Hepatocyte (in vitro differentiated cells): Measurements from ENCODE around the gene PHYHIPL.

ENCODE experiments used
- EZH2 ChIP-seq: fragments of 200-600 bp; sonication (generic); IDR thresholded peaks from 2 replicates; pipeline ENCODE4 v1.6.1; 2016; ENCODE audit warnings: antibody characterized with exemption, mild to moderate bottlenecking, borderline replicate concordance
- EZH2phosphoT487 ChIP-seq: fragments of 200-600 bp; sonication (generic); IDR thresholded peaks from one replicate; pipeline ENCODE4 v1.6.1; 2018; ENCODE audit warnings: antibody characterized with exemption, mild to moderate bottlenecking, low read depth, moderate library complexity; ENCODE audit not compliant: unreplicated experiment, severe bottlenecking
- TF ChIP-seq, protein P1 (sequence below): fragments of 200-600 bp; sonication (generic); IDR thresholded peaks from 2 replicates; pipeline ENCODE4 v1.5.1; 2016; ENCODE audit warnings: antibody characterized with exemption, mild to moderate bottlenecking; ENCODE audit not compliant: poor library complexity

DNA sequence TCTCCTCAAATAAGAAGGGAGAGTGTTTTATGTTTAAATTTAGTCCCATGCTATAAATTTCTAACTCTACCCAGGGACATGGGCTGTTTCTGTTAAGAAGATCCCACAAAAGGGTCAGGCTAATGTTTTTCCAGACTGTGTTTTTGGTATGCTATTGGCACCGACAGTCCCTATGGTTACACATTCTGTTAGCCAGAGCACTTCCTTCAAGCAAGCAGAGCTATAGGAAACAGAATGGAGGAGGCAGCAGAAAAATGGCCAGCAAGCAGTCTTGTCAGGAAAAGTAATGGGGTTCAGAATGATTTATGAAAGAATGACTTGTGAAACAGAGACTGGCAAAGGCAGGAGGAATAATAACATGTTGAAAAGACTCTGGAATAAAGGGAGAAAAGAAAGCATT lies 44.8 kb upstream of the PHYHIPL start:
- TF ChIP-seq, protein P1, sequence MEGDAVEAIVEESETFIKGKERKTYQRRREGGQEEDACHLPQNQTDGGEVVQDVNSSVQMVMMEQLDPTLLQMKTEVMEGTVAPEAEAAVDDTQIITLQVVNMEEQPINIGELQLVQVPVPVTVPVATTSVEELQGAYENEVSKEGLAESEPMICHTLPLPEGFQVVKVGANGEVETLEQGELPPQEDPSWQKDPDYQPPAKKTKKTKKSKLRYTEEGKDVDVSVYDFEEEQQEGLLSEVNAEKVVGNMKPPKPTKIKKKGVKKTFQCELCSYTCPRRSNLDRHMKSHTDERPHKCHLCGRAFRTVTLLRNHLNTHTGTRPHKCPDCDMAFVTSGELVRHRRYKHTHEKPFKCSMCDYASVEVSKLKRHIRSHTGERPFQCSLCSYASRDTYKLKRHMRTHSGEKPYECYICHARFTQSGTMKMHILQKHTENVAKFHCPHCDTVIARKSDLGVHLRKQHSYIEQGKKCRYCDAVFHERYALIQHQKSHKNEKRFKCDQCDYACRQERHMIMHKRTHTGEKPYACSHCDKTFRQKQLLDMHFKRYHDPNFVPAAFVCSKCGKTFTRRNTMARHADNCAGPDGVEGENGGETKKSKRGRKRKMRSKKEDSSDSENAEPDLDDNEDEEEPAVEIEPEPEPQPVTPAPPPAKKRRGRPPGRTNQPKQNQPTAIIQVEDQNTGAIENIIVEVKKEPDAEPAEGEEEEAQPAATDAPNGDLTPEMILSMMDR: no peak
- TF ChIP-seq EZH2phosphoT487 (no peak), EZH2 (no peak)
